IMR-90 (cell line): ENCODE data around the gene DOHH. TPM values are rescaled to one million over a fixed set of nuclear protein-coding genes. Genes with fewer than 3 reads are reported as not detected.

Experiments used
- ATAC-seq: fragments of 200-7000 bp; cut with Tn5 transposase; 2 replicates; pipeline ENCODE4 v1.9.1; 2020; ENCODE audit warnings: low read depth, mild to moderate bottlenecking, moderate library complexity
- BruUV-seq: library from RNA; stranded (reverse); fragments of 400-500 nt; replicated peaks from 2 replicates; lab custom pipeline; 2021; lab: Mats Ljungman, UMichigan
- CTCF ChIA-PET: fragments of 300-600 bp; formaldehyde crosslinking; extraction: SDS; loops from one replicate; lab custom pipeline; 2021; ENCODE audit warnings: antibody characterized with exemption; lab: Yijun Ruan, JAX
- POLR2A ChIA-PET: fragments of 300-600 bp; sonication (Branson Sonifier 250); formaldehyde crosslinking; loops from one replicate; lab custom pipeline; 2022; ENCODE audit warnings: antibody characterized with exemption; ENCODE audit not compliant: unreplicated experiment; lab: Charles Lee
- DNase-seq: peaks from one replicate; pipeline ENCODE4 v3.0.0; 2013
- H2AFZ ChIP-seq: replicated peaks from 2 replicates; pipeline ENCODE3; 2013; ENCODE audit warnings: low read length, mild to moderate bottlenecking; ENCODE audit not compliant: poor library complexity
- H2AK5ac ChIP-seq: 2 replicates; pipeline ENCODE4 v1.6.1; 2013; ENCODE audit warnings: low read depth, low read length, inconsistent platforms
- H2AK9ac ChIP-seq: replicated peaks from 2 replicates; pipeline ENCODE3; 2013; ENCODE audit warnings: mild to moderate bottlenecking, low read depth, low read length, moderate library complexity; ENCODE audit not compliant: poor library complexity
- H2BK120ac ChIP-seq: 2 replicates; pipeline ENCODE4 v1.6.1; 2013; ENCODE audit warnings: low read depth, low read length, inconsistent platforms
- H2BK15ac ChIP-seq: 3 replicates; pipeline ENCODE4 v1.6.1; 2013; ENCODE audit warnings: low read depth, low read length, inconsistent platforms
- H2BK20ac ChIP-seq: 2 replicates; pipeline ENCODE4 v1.6.1; 2013; ENCODE audit warnings: low read depth, mild to moderate bottlenecking, inconsistent platforms, low read length, moderate library complexity
- H2BK5ac ChIP-seq: 2 replicates; pipeline ENCODE4 v1.6.1; 2013; ENCODE audit warnings: mild to moderate bottlenecking, low read depth, low read length, inconsistent platforms; ENCODE audit not compliant: poor library complexity, severe bottlenecking
- H3K14ac ChIP-seq: replicated peaks from 2 replicates; pipeline ENCODE4 v1.6.1; 2013; ENCODE audit warnings: low read depth, low read length, inconsistent platforms
- H3K18ac ChIP-seq: 2 replicates; pipeline ENCODE4 v1.6.1; 2013; ENCODE audit warnings: low read depth, low read length, control low read depth
- H3K23ac ChIP-seq: 2 replicates; pipeline ENCODE4 v1.6.1; 2013; ENCODE audit warnings: low read depth, low read length, inconsistent platforms
- H3K27ac ChIP-seq: 2 replicates; pipeline ENCODE4 v1.5.1; 2013; ENCODE audit warnings: mild to moderate bottlenecking, control low read depth, low read length; ENCODE audit not compliant: insufficient read depth
- H3K27me3 ChIP-seq: 2 replicates; pipeline ENCODE4 v1.6.1; 2013; ENCODE audit warnings: low read length; ENCODE audit not compliant: control insufficient read depth, insufficient read depth
- H3K36me3 ChIP-seq: 2 replicates; pipeline ENCODE4 v1.6.1; 2013; ENCODE audit warnings: low read length, mixed read lengths; ENCODE audit not compliant: control insufficient read depth, insufficient read depth
- H3K4ac ChIP-seq: 2 replicates; pipeline ENCODE4 v1.6.1; 2013; ENCODE audit warnings: low read depth, low read length, inconsistent platforms
- H3K4me1 ChIP-seq: 2 replicates; pipeline ENCODE4 v1.6.1; 2013; ENCODE audit warnings: low read length, mixed read lengths; ENCODE audit not compliant: control insufficient read depth, insufficient read depth
- H3K4me2 ChIP-seq: 2 replicates; pipeline ENCODE4 v1.6.1; 2013; ENCODE audit warnings: low read depth, mild to moderate bottlenecking, control low read depth, low read length, moderate library complexity
- H3K4me3 ChIP-seq: 2 replicates; pipeline ENCODE4 v1.5.1; 2013; ENCODE audit warnings: low read depth, mild to moderate bottlenecking, control low read depth, low read length, moderate library complexity; ENCODE audit not compliant: insufficient read depth
- H3K56ac ChIP-seq: 2 replicates; pipeline ENCODE4 v1.6.1; 2013; ENCODE audit warnings: low read length, inconsistent platforms; ENCODE audit not compliant: insufficient read depth; ENCODE audit errors: extremely low read depth
- H3K79me1 ChIP-seq, 2 experiments: 2 replicates each; pipeline ENCODE4 v1.6.1; 2013; ENCODE audit warnings: low read length in 2 of 2, inconsistent platforms in 1 of 2, low read depth in 1 of 2
- H3K9ac ChIP-seq: 2 replicates; pipeline ENCODE4 v1.6.1; 2013; ENCODE audit warnings: low read depth, low read length, control low read depth
- H3K9me1 ChIP-seq: 2 replicates; pipeline ENCODE4 v1.6.1; 2013; ENCODE audit warnings: low read length, inconsistent platforms; ENCODE audit not compliant: insufficient read depth
- H3K9me3 ChIP-seq: 2 replicates; pipeline ENCODE4 v1.6.1; 2013; ENCODE audit warnings: low read length; ENCODE audit not compliant: control insufficient read depth, insufficient read depth
- H4K20me1 ChIP-seq: 2 replicates; pipeline ENCODE4 v1.6.1; 2013; ENCODE audit warnings: low read length, inconsistent platforms; ENCODE audit not compliant: insufficient read depth
- H4K5ac ChIP-seq: 2 replicates; pipeline ENCODE4 v1.6.1; 2013; ENCODE audit warnings: mild to moderate bottlenecking, low read depth, low read length, control low read depth
- H4K8ac ChIP-seq, 2 experiments: 2 replicates each; pipeline ENCODE4 v1.6.1; 2013; ENCODE audit warnings: low read depth in 2 of 2, low read length in 2 of 2, control low read depth in 1 of 2, inconsistent platforms in 1 of 2
- H4K91ac ChIP-seq: 2 replicates; pipeline ENCODE4 v1.6.1; 2013; ENCODE audit warnings: low read depth, low read length, inconsistent platforms; ENCODE audit not compliant: insufficient read depth
- BHLHE40 ChIP-seq: fragments of 150-350 bp; IDR thresholded peaks from 2 replicates; pipeline ENCODE4 v1.6.1; 2016; ENCODE audit warnings: mild to moderate bottlenecking, low read depth, low read length
- CEBPB ChIP-seq: IDR thresholded peaks from 2 replicates; pipeline ENCODE4 v1.6.1; 2012; ENCODE audit warnings: low read depth, low read length, improper control_type of control experiment
- CHD1 ChIP-seq: IDR thresholded peaks from 2 replicates; pipeline ENCODE4 v1.6.1; 2012; ENCODE audit warnings: low read depth, low read length, improper control_type of control experiment
- FOS ChIP-seq: fragments of 150-350 bp; IDR thresholded peaks from 2 replicates; pipeline ENCODE4 v1.6.1; 2016; ENCODE audit warnings: low read depth, low read length
- MAFK ChIP-seq: IDR thresholded peaks from 2 replicates; pipeline ENCODE4 v1.6.1; 2012; ENCODE audit warnings: low read depth, low read length, improper control_type of control experiment
- MAZ ChIP-seq: IDR thresholded peaks from 2 replicates; pipeline ENCODE4 v1.6.1; 2012; ENCODE audit warnings: low read depth, mild to moderate bottlenecking, low read length, improper control_type of control experiment, moderate library complexity, borderline replicate concordance
- MXI1 ChIP-seq: IDR thresholded peaks from 2 replicates; pipeline ENCODE4 v1.6.1; 2012; ENCODE audit warnings: low read depth, mild to moderate bottlenecking, low read length, moderate library complexity, borderline replicate concordance
- NFE2L2 ChIP-seq: fragments of 150-350 bp; IDR thresholded peaks from 2 replicates; pipeline ENCODE4 v1.6.1; 2016; ENCODE audit warnings: low read depth, mild to moderate bottlenecking, low read length
- POLR2A ChIP-seq: IDR thresholded peaks from 2 replicates; pipeline ENCODE4 v1.6.1; 2012; ENCODE audit warnings: mild to moderate bottlenecking, low read depth, low read length
- RAD21 ChIP-seq: IDR thresholded peaks from 2 replicates; pipeline ENCODE4 v1.6.1; 2012; ENCODE audit warnings: low read length, improper control_type of control experiment
- RCOR1 ChIP-seq: IDR thresholded peaks from 2 replicates; pipeline ENCODE4 v1.6.1; 2012; ENCODE audit warnings: mild to moderate bottlenecking, low read length, improper control_type of control experiment; ENCODE audit not compliant: insufficient replicate concordance
- RFX5 ChIP-seq: IDR thresholded peaks from 2 replicates; pipeline ENCODE4 v1.8.0; 2012; ENCODE audit warnings: low read depth, mild to moderate bottlenecking, low read length, moderate library complexity
- SMC3 ChIP-seq: fragments of 150-350 bp; IDR thresholded peaks from 2 replicates; pipeline ENCODE4 v1.6.1; 2016; ENCODE audit warnings: low read depth, mild to moderate bottlenecking, antibody characterized with exemption, low read length, moderate library complexity
- WGBS, 2 experiments: methylation state at CpG; one replicate each; pipeline versions ENCODE4 v1.1.5 to v1.1.7; 2013; ENCODE audit warnings: missing lambda C conversion rate in 2 of 2; ENCODE audit not compliant: insufficient read length in 1 of 2; ENCODE audit errors: extremely low coverage in 2 of 2; 5-methylcytosine and 5-hydroxymethylcytosine counted together
- dilution Hi-C: fragments of 300-500 bp; cut with HindIII; formaldehyde crosslinking; loops from one replicate; pipeline ENCODE4 v1.14.3; 2018; ENCODE audit warnings: low sequenced_read_pairs; ENCODE audit not compliant: unreplicated experiment
- in situ Hi-C: fragments of 300-500 bp; cut with MboI; formaldehyde crosslinking; loops from 3 replicates; pipeline ENCODE4 v1.14.3; 2019; ENCODE audit warnings: low sequenced_read_pairs, inconsistent platforms, mixed read lengths
- intact Hi-C: fragments of 100-400 bp; cut with micrococcal nuclease; formaldehyde crosslinking; loops from 2 replicates; pipeline ENCODE4 v1.10.0; 2022
- polyA plus RNA-seq, 3 experiments: library from polyadenylated mRNA; depleted of rRNA; stranded (reverse); fragments of >200 nt; gene quantifications; 2 replicates each; pipeline ENCODE4 v1.2.3, GENCODE V29; 2012; ENCODE audit warnings: low replicate concordance in 1 of 3
- total RNA-seq: library from RNA; depleted of rRNA; stranded (reverse); fragments of >200 nt; gene quantifications from 2 replicates; pipeline ENCODE4 v1.2.3, GENCODE V29; 2012
- TF ChIP-seq, protein P1 (sequence below): fragments of 150-350 bp; IDR thresholded peaks from 2 replicates; pipeline ENCODE4 v1.6.1; 2017; ENCODE audit warnings: mild to moderate bottlenecking, antibody characterized with exemption, low read length, low read depth
- TF ChIP-seq, protein P2 (sequence below): conservative IDR thresholded peaks from 2 replicates; pipeline ENCODE4 v1.5.1; 2012; ENCODE audit warnings: mild to moderate bottlenecking, low read depth, low read length, improper control_type of control experiment
- TF ChIP-seq, protein P3 (sequence below): fragments of 150-350 bp; IDR thresholded peaks from 2 replicates; pipeline ENCODE4 v1.6.1; 2016; ENCODE audit warnings: low read depth, mild to moderate bottlenecking, low read length, moderate library complexity, borderline replicate concordance

DOHH gene
- total and polyA plus RNA-seq, 2 of the 4 experiments (the other 2 are of a cell fraction), result 3.2 to 9.2 TPM

DNA sequence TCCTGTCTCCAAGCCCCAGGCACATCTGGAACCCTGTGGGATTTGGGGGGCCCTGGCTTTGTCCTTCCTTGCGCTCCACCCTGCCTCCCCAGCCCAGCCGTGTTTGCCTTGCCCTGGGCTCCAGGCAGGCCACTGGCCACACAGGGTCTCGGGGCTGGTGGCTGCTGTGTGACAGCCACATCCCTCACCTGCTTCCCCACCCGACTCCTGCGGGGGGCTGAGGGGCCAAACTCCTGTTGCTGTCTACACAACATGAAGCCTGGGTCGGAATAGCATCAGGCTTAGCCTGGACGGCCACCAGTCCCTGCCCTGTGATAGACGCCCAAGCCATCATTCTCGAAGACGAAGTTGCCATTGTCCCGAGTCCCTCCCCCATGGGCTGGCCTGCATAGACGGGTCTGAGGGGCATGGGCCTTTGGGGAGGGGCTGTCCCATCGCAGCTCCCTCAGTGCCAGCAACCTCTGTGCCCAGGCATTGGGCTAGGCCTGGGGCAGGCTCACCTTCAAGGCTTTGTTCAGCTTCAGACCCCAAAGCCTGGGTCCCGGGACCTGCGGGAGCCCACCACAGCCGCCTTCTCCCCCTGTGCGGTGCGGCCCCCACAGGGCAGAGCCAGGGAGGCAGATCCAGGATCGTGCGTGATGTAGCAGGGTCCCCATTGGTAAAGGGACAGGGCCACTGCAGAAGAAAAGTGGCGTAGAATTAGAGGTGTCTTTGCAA is 23.0 kb upstream of the DOHH start:
- Histone ChIP-seq H3K18ac (no peak overlapping the region), H3K27ac (no peak overlapping the region), H3K9ac (no peak overlapping the region), H3K23ac (no peak overlapping the region), H3K9me3 (no peaks in the 10 kb centered on the region), H3K4ac (no peak overlapping the region), H4K91ac (no peak overlapping the region), H2AK5ac (no peak overlapping the region), H3K4me2 (no peak overlapping the region), H3K4me3 (no peak overlapping the region), H4K8ac (no peak overlapping the region), H2BK15ac (no peak overlapping the region), H3K56ac (no peak overlapping the region), H3K4me1 (no peaks in the 10 kb centered on the region), H3K14ac (no peak overlapping the region), H4K5ac (no peak overlapping the region), H3K27me3 (no peaks in the 10 kb centered on the region), H2BK5ac (no peak overlapping the region), H4K20me1 (peaks cover 68% of the 10 kb centered on the region), H3K36me3 (peaks cover 55% of the 10 kb centered on the region), H2AFZ (peak overlapping the region; percentile 11), H3K9me1 (peaks cover 14% of the 10 kb centered on the region), H2BK20ac (no peak overlapping the region), H2AK9ac (no peak overlapping the region), H3K79me1 (peaks cover 25 to 76% of the 10 kb centered on the region in 2 experiments), H2BK120ac (no peak overlapping the region)
- intact Hi-C loops, result no loop called here
- in situ Hi-C loops, result no loop called here
- CTCF ChIA-PET, result no interaction called here
- no TSS peak for BruUV-seq
- DNase-seq, result no peak
- TF ChIP-seq, protein P1, sequence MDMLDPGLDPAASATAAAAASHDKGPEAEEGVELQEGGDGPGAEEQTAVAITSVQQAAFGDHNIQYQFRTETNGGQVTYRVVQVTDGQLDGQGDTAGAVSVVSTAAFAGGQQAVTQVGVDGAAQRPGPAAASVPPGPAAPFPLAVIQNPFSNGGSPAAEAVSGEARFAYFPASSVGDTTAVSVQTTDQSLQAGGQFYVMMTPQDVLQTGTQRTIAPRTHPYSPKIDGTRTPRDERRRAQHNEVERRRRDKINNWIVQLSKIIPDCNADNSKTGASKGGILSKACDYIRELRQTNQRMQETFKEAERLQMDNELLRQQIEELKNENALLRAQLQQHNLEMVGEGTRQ, result no peak
- no peak for TF ChIP-seq RAD21
- no peak for TF ChIP-seq MAZ
- TF ChIP-seq FOS, result no peak
- TF ChIP-seq, protein P2, sequence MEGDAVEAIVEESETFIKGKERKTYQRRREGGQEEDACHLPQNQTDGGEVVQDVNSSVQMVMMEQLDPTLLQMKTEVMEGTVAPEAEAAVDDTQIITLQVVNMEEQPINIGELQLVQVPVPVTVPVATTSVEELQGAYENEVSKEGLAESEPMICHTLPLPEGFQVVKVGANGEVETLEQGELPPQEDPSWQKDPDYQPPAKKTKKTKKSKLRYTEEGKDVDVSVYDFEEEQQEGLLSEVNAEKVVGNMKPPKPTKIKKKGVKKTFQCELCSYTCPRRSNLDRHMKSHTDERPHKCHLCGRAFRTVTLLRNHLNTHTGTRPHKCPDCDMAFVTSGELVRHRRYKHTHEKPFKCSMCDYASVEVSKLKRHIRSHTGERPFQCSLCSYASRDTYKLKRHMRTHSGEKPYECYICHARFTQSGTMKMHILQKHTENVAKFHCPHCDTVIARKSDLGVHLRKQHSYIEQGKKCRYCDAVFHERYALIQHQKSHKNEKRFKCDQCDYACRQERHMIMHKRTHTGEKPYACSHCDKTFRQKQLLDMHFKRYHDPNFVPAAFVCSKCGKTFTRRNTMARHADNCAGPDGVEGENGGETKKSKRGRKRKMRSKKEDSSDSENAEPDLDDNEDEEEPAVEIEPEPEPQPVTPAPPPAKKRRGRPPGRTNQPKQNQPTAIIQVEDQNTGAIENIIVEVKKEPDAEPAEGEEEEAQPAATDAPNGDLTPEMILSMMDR, result no peak
- TF ChIP-seq POLR2A, result no peak
- no peak for TF ChIP-seq BHLHE40
- no peak for TF ChIP-seq SMC3
- no peak for TF ChIP-seq MXI1
- no peak for TF ChIP-seq RCOR1
- no peak for TF ChIP-seq MAFK
- TF ChIP-seq, protein P3, sequence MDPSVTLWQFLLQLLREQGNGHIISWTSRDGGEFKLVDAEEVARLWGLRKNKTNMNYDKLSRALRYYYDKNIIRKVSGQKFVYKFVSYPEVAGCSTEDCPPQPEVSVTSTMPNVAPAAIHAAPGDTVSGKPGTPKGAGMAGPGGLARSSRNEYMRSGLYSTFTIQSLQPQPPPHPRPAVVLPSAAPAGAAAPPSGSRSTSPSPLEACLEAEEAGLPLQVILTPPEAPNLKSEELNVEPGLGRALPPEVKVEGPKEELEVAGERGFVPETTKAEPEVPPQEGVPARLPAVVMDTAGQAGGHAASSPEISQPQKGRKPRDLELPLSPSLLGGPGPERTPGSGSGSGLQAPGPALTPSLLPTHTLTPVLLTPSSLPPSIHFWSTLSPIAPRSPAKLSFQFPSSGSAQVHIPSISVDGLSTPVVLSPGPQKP, result no peak
- TF ChIP-seq NFE2L2, result no peak
- TF ChIP-seq CHD1, result no peak
- TF ChIP-seq RFX5, result no peak
- no peak for TF ChIP-seq CEBPB
- 90% methylated on average over 9 of the region's 21 CpGs; no CpG with 5 or more reads in 1 of the 2 experiments for WGBS, 2 experiments
- dilution Hi-C loops, result no loop called here
- no peak for ATAC-seq
- POLR2A ChIA-PET, result no interaction called here
